ENCODE measurements around the gene HDAC4. TPM values are rescaled to one million over a fixed set of nuclear protein-coding genes. Genes with fewer than 3 reads are reported as not detected.

The HDAC4 gene
- total RNA-seq, 2 donors from 2014 or later = 9.3 to 139 TPM

GRCh38 chr2:239152916-239153305, 247.9 kb downstream of the HDAC4 start:
- no peak for DNase-seq
- H3K27ac ChIP-seq = no peak overlapping the region
- H3K4me3 ChIP-seq = no peak overlapping the region
- no peaks in the 10 kb centered on the region for H3K27me3 ChIP-seq
- no peaks in the 10 kb centered on the region for H3K4me1 ChIP-seq
- intact Hi-C loops (cut with DNase I) = no loop called here
- TF ChIP-seq POLR2A (IDR thresholded peaks at IDR 0.05) (no peak), CTCF (IDR thresholded peaks at IDR 0.05) (no peak)
- no peak for ATAC-seq
- H3K9me3 ChIP-seq = no peaks in the 10 kb centered on the region
- 92 to 96% methylated on average over 7 of the region's 7 CpGs for WGBS, 2 donors
- H3K36me3 ChIP-seq (replicated peaks in 1 of 2; ENCODE audit: insufficient read depth in 1 of 2, low read depth in 2 of 2) = peaks cover 0 to 7% of the 10 kb centered on the region in 2 donors

- Histone ChIP-seq H3K27me3 (no peaks in the 10 kb centered on the region), H3K4me3 (no peak overlapping the region), H3K27ac (no peak overlapping the region), H3K4me1 (no peaks in the 10 kb centered on the region), H3K36me3 (replicated peaks in 1 of 2; ENCODE audit: insufficient read depth in 1 of 2, low read depth in 2 of 2) (peaks cover 0 to 7% of the 10 kb centered on the region in 2 donors), H3K9me3 (no peaks in the 10 kb centered on the region)
- TF ChIP-seq POLR2A (IDR thresholded peaks at IDR 0.05) (no peak), CTCF (IDR thresholded peaks at IDR 0.05) (no peak)
- no peak for ATAC-seq
- 91 to 92% methylated on average over 10 of the region's 10 CpGs for WGBS, 2 donors
- intact Hi-C loops (cut with DNase I) = no loop called here
- peak in 1 of 4 donors; percentile 3 for DNase-seq
Observed at GRCh38 chr2:239152239-239152915, 248.4 kb downstream of the HDAC4 start.

GRCh38 chr2:239151201-239152131, 249.4 kb downstream of the HDAC4 start:
- ATAC-seq = peak; percentile 6
- no peak overlapping the region for H3K27ac ChIP-seq

More at GRCh38 chr2:239151201-239152131, 249.4 kb downstream of the HDAC4 start:
- peak in 3 of 4 donors; percentile 7 to 22 (median 10) for DNase-seq
- Histone ChIP-seq H3K9me3 (no peaks in the 10 kb centered on the region), H3K27me3 (no peaks in the 10 kb centered on the region), H3K36me3 (replicated peaks in 1 of 2; ENCODE audit: insufficient read depth in 1 of 2, low read depth in 2 of 2) (peaks cover 0 to 7% of the 10 kb centered on the region in 2 donors), H3K4me3 (no peak overlapping the region), H3K4me1 (no peaks in the 10 kb centered on the region)
- intact Hi-C loops (cut with DNase I) = no loop called here
- 84 to 94% methylated on average over 4 to 16 of the region's 16 CpGs for WGBS, 2 donors
- no peak for TF ChIP-seq CTCF (IDR thresholded peaks at IDR 0.05)
- no peak for TF ChIP-seq POLR2A (IDR thresholded peaks at IDR 0.05)
